A549 treated with CpdA at 1 μM for 4 hours (cell line): ENCODE data around the gene PDZD7. TPM values are rescaled to one million over a fixed set of nuclear protein-coding genes. Genes with fewer than 3 reads are reported as not detected.

Source experiments
- total RNA-seq: library from RNA; stranded (reverse); fragments of 200-300 nt; extraction: Qiagen RNA extraction; gene quantifications from 5 replicates; pipeline ENCODE4 v1.2.3, GENCODE V29; 2022; ENCODE audit warnings: low read depth

Gene PDZD7
- total RNA-seq = 0.44 to 1.2 TPM (median 0.77 TPM) in 5 replicates

GRCh38 chr10:101031128-101031795, at the start of gene PDZD7, which contains the start of gene SFXN3:
TSS of gene PDZD7 (minus strand) at chr10:101031129. CDS start at chr10:101030219, 910 bp downstream.
TSS of gene SFXN3 (plus strand) at chr10:101031234. CDS start at chr10:101034695, 3,461 bp downstream.

GRCh38 chr10:101061624-101062231, 30.8 kb upstream of the PDZD7 start, which contains the start of gene KAZALD1:
TSS of gene KAZALD1 (plus strand) at chr10:101061989. CDS start at chr10:101062593, 604 bp downstream.

GRCh38 chr10:100999742-101000126, 31.2 kb downstream of the PDZD7 start, which contains the start of gene LZTS2:
TSS of gene LZTS2 (plus strand) at chr10:100999808. CDS start at chr10:101002539, 2,731 bp downstream.

GRCh38 chr10:100986952-100987684, 43.8 kb downstream of the PDZD7 start, which contains the start of the genes MRPL43 and TWNK:
TSS of gene MRPL43 (minus strand) at chr10:100987497. CDS start at chr10:100987443, 54 bp downstream.
TSS of gene TWNK (plus strand) at chr10:100987543. CDS start at chr10:100988211, 668 bp downstream.

GRCh38 chr10:100969187-100970075, 61.5 kb downstream of the PDZD7 start, which contains the start of gene SEMA4G:
TSS of gene SEMA4G (plus strand) at chr10:100969504. CDS start at chr10:100972913, 3,409 bp downstream.

Other genes with a start within 250 kb of the PDZD7 start
- 9.7 to 10.6 TPM (median 10.4 TPM) in 5 replicates for gene SLF2, start 118.2 kb downstream of the PDZD7 start, total RNA-seq
- gene SEMA4G, start 61.6 kb downstream of the PDZD7 start, total RNA-seq = 8.7 to 10.3 TPM (median 9.3 TPM) in 5 replicates
- gene MRPL43, start 43.6 kb downstream of the PDZD7 start, total RNA-seq = 74.8 to 100 TPM (median 97.2 TPM) in 5 replicates
- gene TWNK, start 43.6 kb downstream of the PDZD7 start, total RNA-seq = 41.4 to 52.8 TPM (median 44.9 TPM) in 5 replicates
- gene LZTS2, start 31.3 kb downstream of the PDZD7 start, total RNA-seq = 30.1 to 45.2 TPM (median 36.7 TPM) in 5 replicates
- 36.8 to 48.3 TPM (median 43.8 TPM) in 5 replicates for gene SFXN3, start 105 bp upstream of the PDZD7 start, total RNA-seq
- gene KAZALD1, start 30.9 kb upstream of the PDZD7 start, total RNA-seq = 2.2 to 2.9 TPM (median 2.3 TPM) in 5 replicates
- gene TLX1, start 100.2 kb upstream of the PDZD7 start, total RNA-seq = not detected in 5 replicates
- gene LBX1, start 198.3 kb upstream of the PDZD7 start, total RNA-seq = not detected in 5 replicates